GM21528 (cell line): ENCODE data around the gene LTN1.
"Not testable (repeated sequence)": the region's sequence is repeated elsewhere in the genome, so short reads cannot be mapped to it uniquely, and the experiment has no call there.

Experiments
- ATAC-seq: cut with Tn5 transposase; IDR thresholded peaks from one replicate; pipeline ENCODE4 v1.9.1; 2021; ENCODE audit warnings: mild to moderate bottlenecking, moderate library complexity; ENCODE audit not compliant: unreplicated experiment, low FRiP score

LTN1 gene

GRCh38 chr21:28992526-28993292, at the start of gene LTN1:
Gene LTN1, minus strand, starts transcription at chr21:28992877. Its CDS starts 72 bp downstream, at chr21:28992805.
- ATAC-seq = peak; percentile 98

- ATAC-seq = no peak
Measured at GRCh38 chr21:29034678-29035077, 42.0 kb upstream of the LTN1 start.

- no peak for ATAC-seq
Measured at GRCh38 chr21:29033871-29034270, 41.2 kb upstream of the LTN1 start.

- no peak for ATAC-seq
Measured at GRCh38 chr21:29033301-29033700, 40.6 kb upstream of the LTN1 start.

GRCh38 chr21:29030909-29031308, 38.2 kb upstream of the LTN1 start:
- no peak for ATAC-seq

- ATAC-seq = no peak
Measured at GRCh38 chr21:29029524-29029923, 36.8 kb upstream of the LTN1 start.

- ATAC-seq = no peak
Measured at GRCh38 chr21:29025328-29025713, 32.6 kb upstream of the LTN1 start.

GRCh38 chr21:29024474-29025327, 32.0 kb upstream of the LTN1 start, which contains the start of gene USP16:
Gene USP16, plus strand, starts transcription at chr21:29024668. Its CDS starts 3,246 bp downstream, at chr21:29027914.
- ATAC-seq = peak; percentile 98

GRCh38 chr21:29022166-29022565, 29.5 kb upstream of the LTN1 start:
- ATAC-seq = no peak

- peak; percentile 15 for ATAC-seq
Measured at GRCh38 chr21:29018540-29018939, 25.9 kb upstream of the LTN1 start.

- ATAC-seq = no peak
Measured at GRCh38 chr21:29017639-29018237, 25.1 kb upstream of the LTN1 start.

GRCh38 chr21:29011236-29011635, 18.6 kb upstream of the LTN1 start:
- not testable (repeated sequence) for ATAC-seq

- ATAC-seq = no peak
Measured at GRCh38 chr21:29008367-29008766, 15.7 kb upstream of the LTN1 start.

GRCh38 chr21:29007810-29008209, 15.1 kb upstream of the LTN1 start:
- no peak for ATAC-seq

- no peak for ATAC-seq
Measured at GRCh38 chr21:29007135-29007534, 14.5 kb upstream of the LTN1 start.

GRCh38 chr21:29005696-29006095, 13.0 kb upstream of the LTN1 start:
- ATAC-seq = no peak

GRCh38 chr21:29002442-29003144, 9.9 kb upstream of the LTN1 start:
- peak; percentile 96 for ATAC-seq

GRCh38 chr21:28993293-28993629, 584 bp upstream of the LTN1 start:
- no peak for ATAC-seq

- ATAC-seq = peak; percentile 9
Measured at GRCh38 chr21:28991861-28992525, 684 bp downstream of the LTN1 start.

GRCh38 chr21:28988146-28988545, 4.5 kb downstream of the LTN1 start:
- ATAC-seq = not testable (repeated sequence)
